ENCODE data around the gene LACTB. TPM values are rescaled to one million over a fixed set of nuclear protein-coding genes. Genes with fewer than 3 reads are reported as not detected.

The LACTB gene
- total and polyA plus RNA-seq, 2 experiments from 2014 or later: 26.5 to 31.0 TPM

DNA sequence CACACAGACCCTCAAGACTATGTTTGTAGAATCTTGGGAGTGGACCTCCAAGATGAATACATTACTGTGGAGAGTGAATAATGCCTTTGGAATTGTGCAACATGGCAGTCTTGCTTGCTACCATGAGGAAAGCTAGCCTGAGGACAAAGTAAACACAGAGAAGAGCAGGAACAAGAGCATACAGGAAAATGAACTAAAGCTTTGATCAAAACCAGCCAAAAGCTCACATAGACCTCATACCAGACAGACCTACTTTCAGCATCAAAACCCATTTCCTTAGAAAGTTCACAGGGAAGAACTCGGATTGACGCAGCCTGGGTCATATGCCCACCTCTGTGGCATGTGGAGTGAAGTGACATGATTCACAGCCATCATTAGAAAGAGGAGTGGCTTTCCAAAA, 64.4 kb downstream of the LACTB start:
- no peak overlapping the region for H3K4me3 ChIP-seq
- no peaks in the 10 kb centered on the region for H3K9me3 ChIP-seq (ENCODE audit: low read depth)
- H3K36me3 ChIP-seq (replicated peaks; ENCODE audit: insufficient read depth, low read depth): no peaks in the 10 kb centered on the region
- no peak for DNase-seq (ENCODE audit: low spot score)
- TF ChIP-seq EZH2phosphoT487 (IDR thresholded peaks at IDR 0.05; ENCODE audit: low read depth, severe bottlenecking, unreplicated experiment) (no peak), EZH2 (IDR thresholded peaks at IDR 0.05; ENCODE audit: borderline replicate concordance) (no peak)
- TF ChIP-seq, protein P1, sequence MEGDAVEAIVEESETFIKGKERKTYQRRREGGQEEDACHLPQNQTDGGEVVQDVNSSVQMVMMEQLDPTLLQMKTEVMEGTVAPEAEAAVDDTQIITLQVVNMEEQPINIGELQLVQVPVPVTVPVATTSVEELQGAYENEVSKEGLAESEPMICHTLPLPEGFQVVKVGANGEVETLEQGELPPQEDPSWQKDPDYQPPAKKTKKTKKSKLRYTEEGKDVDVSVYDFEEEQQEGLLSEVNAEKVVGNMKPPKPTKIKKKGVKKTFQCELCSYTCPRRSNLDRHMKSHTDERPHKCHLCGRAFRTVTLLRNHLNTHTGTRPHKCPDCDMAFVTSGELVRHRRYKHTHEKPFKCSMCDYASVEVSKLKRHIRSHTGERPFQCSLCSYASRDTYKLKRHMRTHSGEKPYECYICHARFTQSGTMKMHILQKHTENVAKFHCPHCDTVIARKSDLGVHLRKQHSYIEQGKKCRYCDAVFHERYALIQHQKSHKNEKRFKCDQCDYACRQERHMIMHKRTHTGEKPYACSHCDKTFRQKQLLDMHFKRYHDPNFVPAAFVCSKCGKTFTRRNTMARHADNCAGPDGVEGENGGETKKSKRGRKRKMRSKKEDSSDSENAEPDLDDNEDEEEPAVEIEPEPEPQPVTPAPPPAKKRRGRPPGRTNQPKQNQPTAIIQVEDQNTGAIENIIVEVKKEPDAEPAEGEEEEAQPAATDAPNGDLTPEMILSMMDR (IDR thresholded peaks at IDR 0.05; ENCODE audit: poor library complexity): no peak
- no peak overlapping the region for H3K4me2 ChIP-seq
- no peaks in the 10 kb centered on the region for H3K27me3 ChIP-seq
- no peak overlapping the region for H2AFZ ChIP-seq
- WGBS (ENCODE audit: low lambda C conversion rate, missing lambda C conversion rate): 55% methylated on average over 2 of the region's 2 CpGs
- H3K27ac ChIP-seq: no peak overlapping the region
- no peaks in the 10 kb centered on the region for H4K20me1 ChIP-seq (ENCODE audit: insufficient read depth, poor library complexity, severe bottlenecking)
- H3K79me2 ChIP-seq: peaks cover 14% of the 10 kb centered on the region
- no peaks in the 10 kb centered on the region for H3K4me1 ChIP-seq (ENCODE audit: insufficient read depth)
- H3K9me2 ChIP-seq (replicated peaks; ENCODE audit: insufficient read depth): no peaks in the 10 kb centered on the region

DNA sequence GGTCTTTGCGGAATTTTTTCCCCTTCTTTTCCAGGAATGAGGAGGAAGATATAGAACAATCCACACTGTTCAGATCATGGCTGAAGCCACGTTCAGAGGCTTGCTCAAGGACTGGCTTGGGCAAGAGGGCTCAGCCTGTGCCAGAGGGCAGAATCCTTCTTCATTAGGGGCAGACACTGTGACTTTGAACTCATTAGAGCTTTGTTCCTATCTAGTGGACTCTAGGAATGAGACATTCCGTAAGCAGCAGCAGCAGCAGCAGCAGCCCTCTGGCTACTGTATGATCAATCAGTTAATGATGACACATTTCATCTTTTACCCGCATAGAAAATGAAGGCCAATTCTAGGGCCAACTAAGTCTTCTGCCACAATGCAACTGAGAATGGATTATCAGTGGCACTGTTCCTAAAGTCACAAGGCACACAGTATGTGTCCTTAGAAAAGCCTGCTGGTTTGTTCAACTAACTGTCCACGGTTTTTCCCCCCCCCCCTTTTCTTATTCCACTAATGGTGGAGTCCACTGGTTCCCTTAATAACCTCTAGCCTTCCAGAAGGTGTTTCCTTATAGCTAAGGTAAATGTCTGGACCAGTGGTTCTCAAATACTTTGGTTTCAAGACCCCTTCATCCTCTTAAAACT, 66.0 kb downstream of the LACTB start:
- H3K4me2 ChIP-seq: no peak overlapping the region
- H3K9me3 ChIP-seq (ENCODE audit: low read depth): no peaks in the 10 kb centered on the region
- no peaks in the 10 kb centered on the region for H4K20me1 ChIP-seq (ENCODE audit: insufficient read depth, poor library complexity, severe bottlenecking)
- no peak overlapping the region for H3K4me3 ChIP-seq
- 83% methylated on average over 5 of the region's 5 CpGs for WGBS (ENCODE audit: low lambda C conversion rate, missing lambda C conversion rate)
- no peaks in the 10 kb centered on the region for H3K36me3 ChIP-seq (replicated peaks; ENCODE audit: insufficient read depth, low read depth)
- no peaks in the 10 kb centered on the region for H3K27me3 ChIP-seq
- H3K4me1 ChIP-seq (ENCODE audit: insufficient read depth): no peaks in the 10 kb centered on the region
- no peak overlapping the region for H2AFZ ChIP-seq
- TF ChIP-seq EZH2phosphoT487 (IDR thresholded peaks at IDR 0.05; ENCODE audit: low read depth, severe bottlenecking, unreplicated experiment) (no peak), EZH2 (IDR thresholded peaks at IDR 0.05; ENCODE audit: borderline replicate concordance) (no peak)
- TF ChIP-seq, protein P1 (IDR thresholded peaks at IDR 0.05; ENCODE audit: poor library complexity): no peak
- H3K79me2 ChIP-seq: peaks cover 30% of the 10 kb centered on the region
- no peaks in the 10 kb centered on the region for H3K9me2 ChIP-seq (replicated peaks; ENCODE audit: insufficient read depth)
- H3K27ac ChIP-seq: no peak overlapping the region
- no peak for DNase-seq (ENCODE audit: low spot score)

DNA sequence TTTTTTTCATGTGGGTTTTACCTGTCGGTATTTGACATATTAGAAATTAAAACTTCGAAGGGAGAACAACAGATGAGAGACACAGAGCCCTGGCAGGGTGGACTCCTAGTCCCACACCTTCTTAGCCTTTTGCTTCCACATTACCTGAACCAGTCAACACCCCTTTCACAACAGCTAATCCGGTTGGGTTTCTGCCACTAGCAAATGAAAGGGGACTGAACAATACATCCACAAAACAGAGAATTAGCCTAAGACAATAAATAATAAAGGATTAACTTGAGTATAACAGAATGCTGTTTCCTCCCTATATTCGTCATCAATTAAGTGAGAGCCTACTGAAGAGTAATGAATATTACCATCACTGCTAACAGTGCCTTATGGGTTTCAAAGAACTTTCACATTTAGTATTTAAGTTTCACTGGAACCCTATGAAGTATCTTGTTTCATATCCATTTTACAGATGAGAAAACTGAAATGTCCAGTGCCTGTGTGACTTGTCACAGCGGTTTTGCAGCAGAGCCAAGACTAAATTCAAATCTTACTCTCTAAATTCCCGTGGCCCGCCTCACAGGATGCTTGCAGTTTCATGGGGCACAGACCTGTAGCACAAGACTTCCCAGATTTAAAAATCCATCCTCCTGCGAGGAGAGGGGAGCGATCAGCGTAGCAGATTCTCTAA, 66.7 kb downstream of the LACTB start:
- Histone ChIP-seq H3K9me3 (ENCODE audit: low read depth) (no peaks in the 10 kb centered on the region), H3K4me3 (peak overlapping the region; percentile 29), H3K4me1 (ENCODE audit: insufficient read depth) (no peaks in the 10 kb centered on the region), H3K9me2 (replicated peaks; ENCODE audit: insufficient read depth) (no peaks in the 10 kb centered on the region), H3K79me2 (peaks cover 37% of the 10 kb centered on the region), H2AFZ (peak overlapping the region; percentile 88), H3K27ac (peak overlapping the region; percentile 64), H3K36me3 (replicated peaks; ENCODE audit: insufficient read depth, low read depth) (no peaks in the 10 kb centered on the region), H3K4me2 (peak overlapping the region; percentile 88), H3K27me3 (no peaks in the 10 kb centered on the region), H4K20me1 (ENCODE audit: insufficient read depth, poor library complexity, severe bottlenecking) (no peaks in the 10 kb centered on the region)
- no peak for DNase-seq (ENCODE audit: low spot score)
- TF ChIP-seq, protein P1 (IDR thresholded peaks at IDR 0.05; ENCODE audit: poor library complexity): no peak
- TF ChIP-seq EZH2 (IDR thresholded peaks at IDR 0.05; ENCODE audit: borderline replicate concordance) (no peak), EZH2phosphoT487 (IDR thresholded peaks at IDR 0.05; ENCODE audit: low read depth, severe bottlenecking, unreplicated experiment) (no peak)
- 44% methylated on average over 10 of the region's 10 CpGs for WGBS (ENCODE audit: low lambda C conversion rate, missing lambda C conversion rate)
